ENCODE data around the gene NUDCD3.
A peak's percentile ranks its signal among the peaks of the same experiment; 100 is the strongest.

NUDCD3 gene

GRCh38 chr7:44477063-44477830, 13.2 kb downstream of the NUDCD3 start:
- DNase-seq, result peak; percentile 62

GRCh38 chr7:44476313-44476712, 14.1 kb downstream of the NUDCD3 start:
- no peak for DNase-seq

- DNase-seq, result no peak
Observed at GRCh38 chr7:44473295-44473694, 17.2 kb downstream of the NUDCD3 start.

- no peak for DNase-seq
Observed at GRCh38 chr7:44472843-44473242, 17.6 kb downstream of the NUDCD3 start.

GRCh38 chr7:44471850-44472249, 18.6 kb downstream of the NUDCD3 start:
- no peak for DNase-seq

- no peak for DNase-seq
Observed at GRCh38 chr7:44471436-44471835, 19.0 kb downstream of the NUDCD3 start.

GRCh38 chr7:44470628-44471245, 19.7 kb downstream of the NUDCD3 start:
- no peak for DNase-seq

GRCh38 chr7:44470135-44470479, 20.4 kb downstream of the NUDCD3 start:
- no peak for DNase-seq

GRCh38 chr7:44469461-44470134, 20.9 kb downstream of the NUDCD3 start:
- no peak for DNase-seq

- DNase-seq, result no peak
Observed at GRCh38 chr7:44467217-44467548, 23.3 kb downstream of the NUDCD3 start.

- DNase-seq, result no peak
Observed at GRCh38 chr7:44466300-44467216, 23.9 kb downstream of the NUDCD3 start.

- no peak for DNase-seq
Observed at GRCh38 chr7:44465490-44465889, 25.0 kb downstream of the NUDCD3 start.

- DNase-seq, result no peak
Observed at GRCh38 chr7:44463169-44463808, 27.2 kb downstream of the NUDCD3 start.

GRCh38 chr7:44461387-44461786, 29.1 kb downstream of the NUDCD3 start:
- peak; percentile 49 for DNase-seq

GRCh38 chr7:44460325-44460724, 30.1 kb downstream of the NUDCD3 start:
- DNase-seq, result peak; percentile 58

- no peak for DNase-seq
Observed at GRCh38 chr7:44455155-44455554, 35.3 kb downstream of the NUDCD3 start.

GRCh38 chr7:44454348-44454747, 36.1 kb downstream of the NUDCD3 start:
- DNase-seq, result no peak

GRCh38 chr7:44451123-44451522, 39.3 kb downstream of the NUDCD3 start:
- no peak for DNase-seq

GRCh38 chr7:44449584-44449928, 40.9 kb downstream of the NUDCD3 start:
- DNase-seq, result no peak

GRCh38 chr7:44448922-44449583, 41.4 kb downstream of the NUDCD3 start:
- DNase-seq, result no peak

GRCh38 chr7:44447874-44448425, 42.5 kb downstream of the NUDCD3 start:
- DNase-seq, result no peak
